ENCODE results near the gene IL10RB.

Gene IL10RB

GRCh38 chr21:33244082-33244778 is 21.9 kb upstream of the IL10RB start:
- H3K27ac ChIP-seq: no peak overlapping the region
- TF ChIP-seq ZFX (IDR thresholded peaks at IDR 0.05) (no peak), CTCF (conservative IDR thresholded peaks at IDR 0.05) (no peak)

- no peak overlapping the region for H3K27ac ChIP-seq
- TF ChIP-seq ZFX (IDR thresholded peaks at IDR 0.05) (no peak), CTCF (conservative IDR thresholded peaks at IDR 0.05) (no peak)
Measured at GRCh38 chr21:33244779-33245105, 21.4 kb upstream of the IL10RB start.

- no peak overlapping the region for H3K27ac ChIP-seq
- no peak for TF ChIP-seq ZFX (IDR thresholded peaks at IDR 0.05)
- no peak for TF ChIP-seq CTCF (conservative IDR thresholded peaks at IDR 0.05)
Measured at GRCh38 chr21:33245289-33245918, 20.8 kb upstream of the IL10RB start.

- no peak for TF ChIP-seq ZFX (IDR thresholded peaks at IDR 0.05)
- TF ChIP-seq CTCF (conservative IDR thresholded peaks at IDR 0.05): no peak
- no peak overlapping the region for H3K27ac ChIP-seq
Measured at GRCh38 chr21:33246506-33246905, 19.7 kb upstream of the IL10RB start.

GRCh38 chr21:33246963-33247362 is 19.2 kb upstream of the IL10RB start:
- no peak overlapping the region for H3K27ac ChIP-seq
- no peak for TF ChIP-seq ZFX (IDR thresholded peaks at IDR 0.05)
- TF ChIP-seq CTCF (conservative IDR thresholded peaks at IDR 0.05): no peak

- TF ChIP-seq ZFX (IDR thresholded peaks at IDR 0.05) (no peak), CTCF (conservative IDR thresholded peaks at IDR 0.05) (no peak)
- no peak overlapping the region for H3K27ac ChIP-seq
Measured at GRCh38 chr21:33247599-33247998, 18.6 kb upstream of the IL10RB start.

- no peak overlapping the region for H3K27ac ChIP-seq
- TF ChIP-seq CTCF (conservative IDR thresholded peaks at IDR 0.05) (no peak), ZFX (IDR thresholded peaks at IDR 0.05) (no peak)
Measured at GRCh38 chr21:33249331-33250002, 16.7 kb upstream of the IL10RB start.
